GM10847 (cell line): ENCODE results near the gene RAVER1.

Experiments used
- POLR2A ChIP-seq: IDR thresholded peaks from 2 replicates; pipeline ENCODE4 v1.6.1; 2011; ENCODE audit not compliant: insufficient read length; ENCODE audit errors: extremely low read depth

RAVER1 gene

GRCh38 chr19:10270616-10271394, 62.5 kb downstream of the RAVER1 start, which contains the start of gene ICAM1:
Gene ICAM1 (plus strand): TSS chr19:10271120. CDS start chr19:10271160, 40 bp downstream.
- TF ChIP-seq POLR2A = peak; percentile 99

- no peak for TF ChIP-seq POLR2A
Observed at GRCh38 chr19:10270180-10270615, 63.1 kb downstream of the RAVER1 start.

GRCh38 chr19:10269333-10270179, 63.8 kb downstream of the RAVER1 start:
- TF ChIP-seq POLR2A = no peak

- TF ChIP-seq POLR2A = no peak
Observed at GRCh38 chr19:10268071-10268470, 65.3 kb downstream of the RAVER1 start.

- no peak for TF ChIP-seq POLR2A
Observed at GRCh38 chr19:10266706-10267105, 66.6 kb downstream of the RAVER1 start.
